Transverse colon (tissue), 3 donors: Measurements from ENCODE around the gene AP4S1.

Source experiments
- CTCF ChIP-seq, 5 experiments: fragments of 200-600 bp in 3 of 5; fragments of 450-650 bp in 2 of 5; sonication (generic) in 3 of 5; IDR thresholded peaks; 1 replicate in 2 of 5; 2 replicates in 3 of 5; pipeline ENCODE4 v1.5.1; 2016 to 2017; ENCODE audit warnings: antibody characterized with exemption in 5 of 5, inconsistent platforms in 3 of 5, mild to moderate bottlenecking in 2 of 5, moderate library complexity in 1 of 5
- POLR2A ChIP-seq: fragments of 450-650 bp; IDR thresholded peaks from one replicate; pipeline ENCODE4 v1.6.1; 2016; ENCODE audit warnings: antibody characterized with exemption, mild to moderate bottlenecking, moderate library complexity

- TF ChIP-seq CTCF (IDR thresholded peaks at IDR 0.05) (no peak), POLR2A (no peak)
Observed at GRCh38 chr14:30998100-30998706, 27.2 kb upstream of the AP4S1 start.
